GM12878 (cell line): Measurements from ENCODE around the gene RHBDD1. TPM values are rescaled to one million over a fixed set of nuclear protein-coding genes. Genes with fewer than 3 reads are reported as not detected.

Experiments used
- ATAC-seq: fragments of 200-7000 bp; cut with Tn5 transposase; 3 replicates; pipeline ENCODE4 v1.9.1; 2020; ENCODE audit warnings: mild to moderate bottlenecking, moderate library complexity
- BruUV-seq: library from RNA; stranded (reverse); fragments of 400-500 nt; replicated peaks from 2 replicates; lab custom pipeline; 2021; lab: Mats Ljungman, UMichigan
- CTCF ChIA-PET: fragments of 300-600 bp; sonication (Branson Sonifier 250); formaldehyde crosslinking; extraction: SDS; loops from one replicate; lab custom pipeline; 2021; ENCODE audit warnings: inconsistent platforms; lab: Yijun Ruan, JAX
- POLR2A ChIA-PET: fragments of 350-600 bp; formaldehyde crosslinking; extraction: SDS; loops from one replicate; lab custom pipeline; 2021; ENCODE audit warnings: inconsistent platforms; lab: Charles Lee
- RAD21 ChIA-PET: fragments of 300-600 bp; sonication (Branson Sonifier 250); formaldehyde crosslinking; loops from one replicate; lab custom pipeline; 2023; ENCODE audit warnings: antibody characterized with exemption; ENCODE audit not compliant: unreplicated experiment; lab: Charles Lee
- SMC1A ChIA-PET: fragments of 300-600 bp; sonication (Branson Sonifier 250); formaldehyde crosslinking; loops from one replicate; lab custom pipeline; 2023; ENCODE audit not compliant: unreplicated experiment, uncharacterized antibody; lab: Charles Lee
- DNase-seq: peaks from one replicate; pipeline ENCODE4 v3.0.0-alpha.2; 2011; ENCODE audit warnings: low read depth, low spot score
- FAIRE-seq: peaks from 3 replicates; lab custom pipeline; 2011; peaks lifted over from hg19 to GRCh38; lab: Jason Lieb, UNC
- H2AFZ ChIP-seq: 2 replicates; pipeline ENCODE4 v1.6.0; 2011; ENCODE audit warnings: low read depth, low read length, control low read depth; ENCODE audit not compliant: control insufficient read depth
- H3K27ac ChIP-seq: 2 replicates; pipeline ENCODE4 v1.5.1; 2011; ENCODE audit warnings: control low read depth; ENCODE audit not compliant: control insufficient read depth, insufficient read depth
- H3K27me3 ChIP-seq, 2 experiments: replicated peaks in 1 of 2; 2 replicates each; pipeline versions ENCODE4 v1.6.0 to v1.6.1; 2011; ENCODE audit warnings: low read length in 1 of 2; ENCODE audit not compliant: control insufficient read depth in 2 of 2, insufficient read depth in 2 of 2
- H3K36me3 ChIP-seq, 2 experiments: 2 replicates each; pipeline ENCODE4 v1.5.1; 2011; ENCODE audit warnings: low read length in 1 of 2; ENCODE audit not compliant: control insufficient read depth in 2 of 2, insufficient read depth in 2 of 2
- H3K4me1 ChIP-seq: 2 replicates; pipeline ENCODE4 v1.6.1; 2011; ENCODE audit warnings: mild to moderate bottlenecking, low read length, moderate library complexity, mixed read lengths; ENCODE audit not compliant: control insufficient read depth, insufficient read depth
- H3K4me2 ChIP-seq: 2 replicates; pipeline ENCODE4 v1.6.0; 2011; ENCODE audit warnings: control low read depth; ENCODE audit not compliant: control insufficient read depth, insufficient read depth
- H3K4me3 ChIP-seq: fragments of 200-600 bp; sonication (generic); 2 replicates; pipeline ENCODE4 v1.5.1; 2016
- H3K79me2 ChIP-seq: 2 replicates; pipeline ENCODE4 v1.6.0; 2011; ENCODE audit warnings: low read length; ENCODE audit not compliant: control insufficient read depth, insufficient read depth
- H3K9ac ChIP-seq: 2 replicates; pipeline ENCODE4 v1.8.0; 2011; ENCODE audit warnings: low read length, control low read depth, mixed read lengths; ENCODE audit not compliant: control insufficient read depth, insufficient read depth
- H3K9me3 ChIP-seq: replicated peaks from 3 replicates; pipeline ENCODE4 v1.5.1; 2011; ENCODE audit warnings: mild to moderate bottlenecking, low read length; ENCODE audit not compliant: control insufficient read depth, insufficient read depth
- H4K20me1 ChIP-seq: 2 replicates; pipeline ENCODE4 v1.6.0; 2011; ENCODE audit not compliant: control insufficient read depth, insufficient read depth
- ETV6 ChIP-seq, 2 experiments: fragments of 450-650 bp in 1 of 2; IDR thresholded peaks in 1 of 2; conservative IDR thresholded peaks in 1 of 2; 2 replicates each; pipeline ENCODE4 v1.6.1; 2014; ENCODE audit warnings: antibody characterized with exemption in 1 of 2, borderline replicate concordance in 1 of 2, low read depth in 1 of 2, mild to moderate bottlenecking in 1 of 2, moderate library complexity in 1 of 2
- NRF1 ChIP-seq: conservative IDR thresholded peaks from 2 replicates; pipeline ENCODE4 v1.6.1; 2011; ENCODE audit warnings: mild to moderate bottlenecking, low read depth, low read length, improper control_type of control experiment
- WRNIP1 ChIP-seq: IDR thresholded peaks from 2 replicates; pipeline ENCODE4 v1.6.1; 2011; ENCODE audit warnings: low read depth, low read length, improper control_type of control experiment, borderline replicate concordance
- ZNF384 ChIP-seq: IDR thresholded peaks from 2 replicates; pipeline ENCODE4 v1.6.1; 2012; ENCODE audit warnings: low read depth, mild to moderate bottlenecking, low read length, improper control_type of control experiment, borderline replicate concordance
- in situ Hi-C: fragments of 300-500 bp; cut with MboI; formaldehyde crosslinking; loops from 9 replicates; pipeline ENCODE4 v1.14.3; 2018; ENCODE audit warnings: mixed read lengths
- intact Hi-C: fragments of 100-400 bp; cut with micrococcal nuclease; formaldehyde crosslinking; loops from one replicate; pipeline ENCODE4 v1.14.2; 2022; ENCODE audit not compliant: unreplicated experiment
- polyA plus RNA-seq, 11 experiments: library from polyadenylated mRNA; depleted of rRNA in 4 of 11; unstranded in 6 of 11; stranded (reverse) in 5 of 11; fragments of >200 nt; fragmentation: Nextera tagmentation in 4 of 11; fragmentation: Illumina TruSeq in 1 of 11; extraction: Ambion mirVana in 4 of 11; extraction: Trizol in 1 of 11; gene quantifications; 1 replicate in 1 of 11; 2 replicates in 10 of 11; pipeline versions ENCODE4 v1.2.1 to v1.2.3, GENCODE V29; 2011 to 2016; ENCODE audit warnings: inconsistent platforms in 2 of 11, missing spikeins in 2 of 11, low read depth in 1 of 11
- total RNA-seq, 4 experiments: library from RNA; depleted of rRNA in 3 of 4; stranded (reverse); fragments of >200 nt in 3 of 4; fragmentation: Illumina TruSeq in 1 of 4; extraction: Trizol in 1 of 4; gene quantifications; 2 replicates each; pipeline versions ENCODE4 v1.2.1 to v1.2.3, GENCODE V29; 2013 to 2021
- TF ChIP-seq, protein P1 (sequence below): fragments of 450-650 bp; IDR thresholded peaks from 2 replicates; pipeline ENCODE4 v1.6.1; 2017; ENCODE audit warnings: low read depth, mild to moderate bottlenecking, moderate library complexity
- TF ChIP-seq, protein P2 (sequence below): fragments of 450-650 bp; formaldehyde crosslinking; IDR thresholded peaks from 2 replicates; pipeline ENCODE4 v1.4.0; 2020; ENCODE audit warnings: mild to moderate bottlenecking, moderate library complexity

The RHBDD1 gene
- total and polyA plus RNA-seq, 10 of the 15 experiments (the other 5 are each of a cell fraction or from before 2014, with no cell fraction given), result 7.1 to 36.4 (median 14.7) TPM

DNA sequence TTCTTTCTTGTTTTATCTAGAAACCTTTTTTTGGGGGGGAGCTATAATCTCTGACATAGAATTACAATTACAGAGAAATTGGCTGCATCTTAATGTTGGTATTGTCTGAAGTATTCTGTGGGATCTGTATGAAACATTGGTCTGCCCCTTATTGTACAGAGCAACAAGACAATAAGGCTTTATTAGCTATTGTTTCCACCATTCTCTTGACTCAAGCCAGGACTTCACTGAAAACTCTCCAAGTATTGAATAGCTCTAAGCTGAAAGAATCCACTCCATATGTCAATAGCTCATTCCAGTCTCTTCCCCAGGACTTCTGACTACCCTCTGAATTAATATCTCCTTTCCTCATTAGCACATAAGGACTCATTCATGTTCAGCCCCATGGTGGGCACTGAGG is 77.8 kb downstream of the RHBDD1 start:
- ChIA-PET SMC1A (interaction anchor here (1.0 to 1.9 kb wide), 3 partner anchors 9 to 21 kb away, joined by 3 to 7 read pairs (median 6); no protein-coding TSS in a partner anchor), CTCF (interaction anchor here (0.6 to 1.3 kb wide), 3 partner anchors 80 to 127 kb away, joined by 3 read pairs; no protein-coding TSS in a partner anchor)

More for the DNA sequence above, 77.8 kb downstream of the RHBDD1 start:
- POLR2A ChIA-PET, result interaction anchor here (0.9 kb wide), 1 partner anchor 74 kb away, joined by 3 read pairs; no protein-coding TSS in a partner anchor
- ATAC-seq (no peak), DNase-seq (no peak)
- H3K4me2 ChIP-seq, result no peak overlapping the region
- H3K27ac ChIP-seq, result no peak overlapping the region
- TF ChIP-seq ZNF384 (no peak), WRNIP1 (no peak), ETV6 (conservative IDR thresholded peaks at IDR 0.05 in 1 of 2, IDR thresholded peaks at IDR 0.05 in 1 of 2; ENCODE audit: borderline replicate concordance in 1 of 2, low read depth in 1 of 2) (no peak), NRF1 (no peak)
- TF ChIP-seq, protein P1, sequence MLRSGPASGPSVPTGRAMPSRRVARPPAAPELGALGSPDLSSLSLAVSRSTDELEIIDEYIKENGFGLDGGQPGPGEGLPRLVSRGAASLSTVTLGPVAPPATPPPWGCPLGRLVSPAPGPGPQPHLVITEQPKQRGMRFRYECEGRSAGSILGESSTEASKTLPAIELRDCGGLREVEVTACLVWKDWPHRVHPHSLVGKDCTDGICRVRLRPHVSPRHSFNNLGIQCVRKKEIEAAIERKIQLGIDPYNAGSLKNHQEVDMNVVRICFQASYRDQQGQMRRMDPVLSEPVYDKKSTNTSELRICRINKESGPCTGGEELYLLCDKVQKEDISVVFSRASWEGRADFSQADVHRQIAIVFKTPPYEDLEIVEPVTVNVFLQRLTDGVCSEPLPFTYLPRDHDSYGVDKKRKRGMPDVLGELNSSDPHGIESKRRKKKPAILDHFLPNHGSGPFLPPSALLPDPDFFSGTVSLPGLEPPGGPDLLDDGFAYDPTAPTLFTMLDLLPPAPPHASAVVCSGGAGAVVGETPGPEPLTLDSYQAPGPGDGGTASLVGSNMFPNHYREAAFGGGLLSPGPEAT, result no peak
- TF ChIP-seq, protein P2, sequence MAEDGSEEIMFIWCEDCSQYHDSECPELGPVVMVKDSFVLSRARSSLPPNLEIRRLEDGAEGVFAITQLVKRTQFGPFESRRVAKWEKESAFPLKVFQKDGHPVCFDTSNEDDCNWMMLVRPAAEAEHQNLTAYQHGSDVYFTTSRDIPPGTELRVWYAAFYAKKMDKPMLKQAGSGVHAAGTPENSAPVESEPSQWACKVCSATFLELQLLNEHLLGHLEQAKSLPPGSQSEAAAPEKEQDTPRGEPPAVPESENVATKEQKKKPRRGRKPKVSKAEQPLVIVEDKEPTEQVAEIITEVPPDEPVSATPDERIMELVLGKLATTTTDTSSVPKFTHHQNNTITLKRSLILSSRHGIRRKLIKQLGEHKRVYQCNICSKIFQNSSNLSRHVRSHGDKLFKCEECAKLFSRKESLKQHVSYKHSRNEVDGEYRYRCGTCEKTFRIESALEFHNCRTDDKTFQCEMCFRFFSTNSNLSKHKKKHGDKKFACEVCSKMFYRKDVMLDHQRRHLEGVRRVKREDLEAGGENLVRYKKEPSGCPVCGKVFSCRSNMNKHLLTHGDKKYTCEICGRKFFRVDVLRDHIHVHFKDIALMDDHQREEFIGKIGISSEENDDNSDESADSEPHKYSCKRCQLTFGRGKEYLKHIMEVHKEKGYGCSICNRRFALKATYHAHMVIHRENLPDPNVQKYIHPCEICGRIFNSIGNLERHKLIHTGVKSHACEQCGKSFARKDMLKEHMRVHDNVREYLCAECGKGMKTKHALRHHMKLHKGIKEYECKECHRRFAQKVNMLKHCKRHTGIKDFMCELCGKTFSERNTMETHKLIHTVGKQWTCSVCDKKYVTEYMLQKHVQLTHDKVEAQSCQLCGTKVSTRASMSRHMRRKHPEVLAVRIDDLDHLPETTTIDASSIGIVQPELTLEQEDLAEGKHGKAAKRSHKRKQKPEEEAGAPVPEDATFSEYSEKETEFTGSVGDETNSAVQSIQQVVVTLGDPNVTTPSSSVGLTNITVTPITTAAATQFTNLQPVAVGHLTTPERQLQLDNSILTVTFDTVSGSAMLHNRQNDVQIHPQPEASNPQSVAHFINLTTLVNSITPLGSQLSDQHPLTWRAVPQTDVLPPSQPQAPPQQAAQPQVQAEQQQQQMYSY (CRISPR knock-in tag), result no peak
- TF ChIP-seq, all 136 proteins: peak for 0
- no peaks in the 10 kb centered on the region for H3K27me3 ChIP-seq
- no peak overlapping the region for H2AFZ ChIP-seq
- H3K9me3 ChIP-seq, result no peaks in the 10 kb centered on the region; the same call in 2 of the 3 replicates
- no peak overlapping the region for H3K4me3 ChIP-seq
- H3K79me2 ChIP-seq, result no peaks in the 10 kb centered on the region
- intact Hi-C loops, result no loop called here
- in situ Hi-C loops, result no loop called here
- peaks cover 10% of the 10 kb centered on the region for H3K4me1 ChIP-seq
- no TSS peak for BruUV-seq
- no peak for FAIRE-seq
- H3K9ac ChIP-seq, result no peak overlapping the region
- H4K20me1 ChIP-seq, result no peaks in the 10 kb centered on the region
- peaks cover 0 to 5% of the 10 kb centered on the region in 2 experiments; a peak in 2 of 4 replicates for H3K36me3 ChIP-seq
- RAD21 ChIA-PET, result no interaction called here
